ENCODE results near the gene PADI3.

- no peak for TF ChIP-seq CTCF (IDR thresholded peaks at IDR 0.05)
- no peak for TF ChIP-seq POLR2AphosphoS5 (IDR thresholded peaks at IDR 0.05)
Observed at GRCh38 chr1:17237561-17237903, 11.4 kb upstream of the PADI3 start.
